GM19193 (cell line): Measurements from ENCODE around the gene PRELID2.

Source experiments
- POLR2A ChIP-seq: IDR thresholded peaks from 4 replicates; pipeline ENCODE4 v1.6.1; 2011; ENCODE audit not compliant: insufficient read depth, insufficient read length; ENCODE audit errors: extremely low read depth

The PRELID2 gene

DNA sequence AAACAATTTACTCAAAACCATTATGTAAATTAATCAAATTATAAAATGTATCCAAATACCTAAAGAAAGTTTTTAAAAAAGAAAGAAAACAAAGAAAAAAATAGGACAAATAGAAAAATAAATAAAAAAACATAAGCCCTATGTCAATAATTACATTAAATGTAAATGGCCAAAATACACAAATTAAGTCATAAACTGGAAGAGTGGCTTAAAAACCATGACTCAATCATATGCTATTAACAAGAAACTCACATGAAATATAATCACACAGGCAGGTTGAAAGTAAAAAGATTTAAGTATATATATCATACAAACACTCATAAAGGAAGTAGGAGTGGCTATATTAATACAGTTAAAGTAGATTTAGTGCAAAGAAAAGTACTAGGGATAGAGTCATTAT is 95.3 kb downstream of the PRELID2 start:
- TF ChIP-seq POLR2A, result no peak

DNA sequence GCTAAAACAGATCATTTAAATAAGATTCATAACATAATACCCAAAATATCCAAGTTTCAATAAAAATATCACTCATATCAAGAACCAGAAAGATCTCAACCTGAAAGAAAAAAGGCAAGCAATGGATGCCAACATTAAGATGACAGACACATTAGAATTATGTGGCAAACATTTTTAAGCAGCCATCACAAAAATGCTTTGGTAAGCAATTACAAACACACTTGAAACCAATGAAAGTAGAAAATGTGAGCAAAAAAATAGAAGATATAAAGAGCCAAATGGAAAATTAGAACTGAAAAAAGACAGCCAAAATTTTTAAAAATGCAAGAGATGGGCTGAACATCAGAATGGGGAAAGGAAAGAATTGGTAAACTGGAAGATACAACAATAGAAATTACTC is 96.9 kb downstream of the PRELID2 start:
- no peak for TF ChIP-seq POLR2A

DNA sequence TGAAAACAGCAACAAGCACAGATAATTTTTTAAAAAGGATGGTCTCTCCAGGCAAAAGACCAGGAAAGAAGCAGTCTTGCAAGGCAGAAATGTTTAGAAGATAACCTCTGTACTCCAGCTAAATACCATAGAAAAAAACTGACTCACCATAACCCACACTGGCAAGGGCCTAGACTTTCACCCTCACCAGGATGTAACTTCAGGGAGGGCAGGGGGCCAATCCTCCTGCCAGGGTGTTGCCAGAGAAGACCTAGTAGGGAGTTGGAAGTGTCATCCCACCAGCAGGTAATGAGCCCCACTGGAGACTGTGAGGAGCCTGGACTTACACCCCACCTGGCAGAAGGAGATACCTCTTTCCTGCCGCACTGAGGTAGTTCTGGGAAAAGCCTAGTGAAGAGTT is 97.6 kb downstream of the PRELID2 start:
- no peak for TF ChIP-seq POLR2A

DNA sequence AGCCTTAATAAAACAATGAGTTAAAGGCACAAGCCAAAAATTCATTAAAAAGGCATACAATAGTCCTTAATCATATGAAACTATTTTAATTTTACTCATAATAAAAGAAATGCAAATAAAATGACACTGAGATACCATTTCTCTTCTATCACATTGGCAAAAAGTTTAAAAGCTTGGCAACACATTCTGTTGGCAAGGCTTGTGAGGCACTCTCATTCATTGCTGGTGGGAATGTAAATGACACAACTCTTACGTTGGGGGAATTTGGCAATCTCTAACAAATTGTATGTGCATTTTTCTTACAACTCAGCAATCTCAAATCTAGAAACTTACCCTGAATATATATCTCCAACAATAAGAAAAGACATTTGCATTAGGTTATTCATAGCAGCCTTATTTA is 111.6 kb downstream of the PRELID2 start:
- no peak for TF ChIP-seq POLR2A

DNA sequence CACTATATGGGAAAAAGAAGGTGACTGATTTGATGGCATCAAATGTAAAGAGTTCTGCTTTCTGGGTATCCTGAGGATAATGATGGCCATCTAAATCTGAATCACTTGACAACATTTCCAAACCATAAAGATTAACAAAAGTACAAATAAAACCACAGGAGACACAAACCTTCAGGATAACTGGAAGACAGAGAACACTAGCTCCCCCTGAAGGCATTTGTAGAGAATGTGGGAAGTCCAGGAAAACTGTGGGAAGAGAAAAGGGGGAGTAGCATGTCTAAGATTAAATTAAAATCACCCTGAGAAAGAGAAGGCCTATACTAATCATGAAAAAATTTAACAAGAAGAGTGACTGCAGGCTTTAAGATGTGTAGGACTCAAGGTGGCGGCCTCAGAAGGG is 116.2 kb downstream of the PRELID2 start:
- no peak for TF ChIP-seq POLR2A

DNA sequence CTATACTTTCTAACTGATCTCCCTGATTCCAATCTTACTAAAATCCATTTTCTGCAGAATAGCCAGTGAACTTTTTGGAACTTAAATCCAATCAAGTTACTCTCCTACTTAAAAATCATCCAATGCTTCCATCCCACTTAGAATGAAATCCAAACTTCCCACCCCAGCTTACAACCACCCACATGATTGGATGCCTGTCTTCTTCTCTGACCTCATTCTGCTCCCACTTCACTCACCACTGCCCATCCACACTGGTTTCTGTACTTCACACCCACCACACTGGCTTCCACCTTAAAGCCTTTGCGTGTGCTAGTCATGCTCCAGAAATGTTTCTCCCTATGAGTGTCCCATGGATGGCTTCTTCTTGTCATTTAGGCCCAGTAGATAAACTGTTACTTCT is 119.7 kb downstream of the PRELID2 start:
- no peak for TF ChIP-seq POLR2A

DNA sequence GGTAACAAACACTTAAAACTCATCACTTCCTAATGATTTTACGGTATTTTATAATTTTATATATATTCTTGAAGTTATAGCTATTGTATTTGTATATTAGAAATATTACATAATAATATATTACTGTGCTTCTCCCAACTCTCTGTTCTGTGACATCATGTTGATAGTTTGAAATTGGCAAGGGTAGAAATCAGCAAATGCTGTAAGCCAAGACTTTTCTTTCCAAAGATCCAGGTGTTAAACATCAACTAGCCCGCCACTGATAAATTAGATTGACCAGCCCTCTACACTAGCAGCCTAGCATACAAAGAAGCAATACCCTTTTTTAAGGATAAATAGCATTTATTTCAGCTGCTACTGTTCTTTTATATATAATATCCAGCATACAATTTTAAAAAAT is 122.9 kb downstream of the PRELID2 start:
- TF ChIP-seq POLR2A, result no peak

DNA sequence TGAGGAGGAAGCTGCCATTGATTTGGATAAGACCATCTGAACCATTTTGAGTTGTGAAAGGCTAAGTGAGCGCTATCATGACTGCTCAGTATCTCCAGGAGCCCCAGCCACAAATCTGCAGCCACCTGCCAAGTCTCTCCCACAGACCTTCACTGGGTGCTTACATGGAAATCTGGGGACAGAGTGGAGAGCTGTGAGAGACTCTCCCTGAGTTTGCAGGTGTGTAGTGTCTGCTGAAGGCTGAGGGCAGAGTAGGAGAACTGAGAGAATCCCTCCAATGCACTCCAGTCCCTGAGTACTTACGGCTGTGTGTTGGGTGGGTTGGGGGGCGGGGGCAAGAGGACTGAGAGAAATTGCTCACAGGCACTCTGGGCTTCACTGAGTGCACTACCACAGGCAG is 123.7 kb downstream of the PRELID2 start:
- TF ChIP-seq POLR2A, result no peak
